WTC11 (cell line): Measurements from ENCODE around the gene PTEN. TPM values are rescaled to one million over a fixed set of nuclear protein-coding genes. Genes with fewer than 3 reads are reported as not detected.

Source experiments
- CREM ChIP-seq: sonication (generic); formaldehyde crosslinking; IDR thresholded peaks from 2 replicates; pipeline ENCODE4 v1.8.1; 2022; ENCODE audit warnings: mild to moderate bottlenecking, missing genetic modification reagents, moderate library complexity
- FOXP1 ChIP-seq: sonication (generic); formaldehyde crosslinking; IDR thresholded peaks from 2 replicates; pipeline ENCODE4 v1.8.0; 2022; ENCODE audit warnings: missing genetic modification reagents, mild to moderate bottlenecking, moderate library complexity, borderline replicate concordance
- JAZF1 ChIP-seq: fragments of 250-450 bp; sonication (Bioruptor Pico); IDR thresholded peaks from 2 replicates; pipeline ENCODE4 v1.9.0; 2021; ENCODE audit warnings: moderate library complexity, mild to moderate bottlenecking, inconsistent platforms
- KAT7 ChIP-seq: sonication (generic); formaldehyde crosslinking; IDR thresholded peaks from 2 replicates; pipeline ENCODE4 v1.8.1; 2023; ENCODE audit warnings: missing genetic modification reagents, mild to moderate bottlenecking, borderline replicate concordance
- MXD4 ChIP-seq: fragments of 250-450 bp; sonication (Bioruptor Pico); IDR thresholded peaks from 2 replicates; pipeline ENCODE4 v1.8.0; 2021; ENCODE audit warnings: mild to moderate bottlenecking, moderate library complexity, borderline replicate concordance
- NFATC4 ChIP-seq: fragments of 250-450 bp; sonication (Bioruptor Pico); IDR thresholded peaks from 2 replicates; pipeline ENCODE4 v1.9.0; 2021; ENCODE audit warnings: mild to moderate bottlenecking
- NR3C1 ChIP-seq: sonication (generic); formaldehyde crosslinking; conservative IDR thresholded peaks from 2 replicates; pipeline ENCODE4 v1.8.1; 2023; ENCODE audit warnings: low read depth, mild to moderate bottlenecking, missing genetic modification reagents
- PRRX2 ChIP-seq: fragments of 250-450 bp; sonication (Bioruptor Pico); IDR thresholded peaks from 2 replicates; pipeline ENCODE4 v1.8.0; 2021; ENCODE audit warnings: mild to moderate bottlenecking
- SOX15 ChIP-seq: fragments of 250-450 bp; sonication (Bioruptor Pico); IDR thresholded peaks from 2 replicates; pipeline ENCODE4 v1.9.0; 2021; ENCODE audit warnings: mild to moderate bottlenecking
- SP1 ChIP-seq: sonication (generic); formaldehyde crosslinking; conservative IDR thresholded peaks from 2 replicates; pipeline ENCODE4 v1.8.1; 2022; ENCODE audit warnings: missing genetic modification reagents
- TP53 ChIP-seq: sonication (generic); formaldehyde crosslinking; IDR thresholded peaks from 2 replicates; pipeline ENCODE4 v1.8.1; 2023; ENCODE audit warnings: mild to moderate bottlenecking, missing genetic modification reagents
- ZBTB21 ChIP-seq: sonication (generic); formaldehyde crosslinking; IDR thresholded peaks from 2 replicates; pipeline ENCODE4 v1.8.1; 2023; ENCODE audit warnings: mild to moderate bottlenecking, missing genetic modification reagents, borderline replicate concordance
- ZNF232 ChIP-seq: sonication (generic); formaldehyde crosslinking; IDR thresholded peaks from 2 replicates; pipeline ENCODE4 v1.8.0; 2022; ENCODE audit warnings: mild to moderate bottlenecking, missing genetic modification reagents
- ZNF317 ChIP-seq: sonication (generic); formaldehyde crosslinking; IDR thresholded peaks from 2 replicates; pipeline ENCODE4 v1.8.1; 2023; ENCODE audit warnings: low read depth, mild to moderate bottlenecking, moderate library complexity, missing genetic modification reagents, borderline replicate concordance
- ZNF416 ChIP-seq: fragments of 250-450 bp; sonication (Bioruptor Pico); IDR thresholded peaks from 2 replicates; pipeline ENCODE4 v1.9.0; 2021; ENCODE audit warnings: mild to moderate bottlenecking, inconsistent platforms
- ZNF671 ChIP-seq: fragments of 250-450 bp; sonication (Bioruptor Pico); IDR thresholded peaks from 2 replicates; pipeline ENCODE4 v1.8.0; 2021; ENCODE audit warnings: mild to moderate bottlenecking
- total RNA-seq: library from RNA; stranded (reverse); gene quantifications from 3 replicates; pipeline ENCODE4 v1.2.3, GENCODE V29; 2021
- TF ChIP-seq, protein P1 (sequence below): fragments of 250-450 bp; sonication (Bioruptor Pico); conservative IDR thresholded peaks from 2 replicates; pipeline ENCODE4 v1.9.0; 2021; ENCODE audit warnings: mild to moderate bottlenecking
- TF ChIP-seq, protein P2 (sequence below): sonication (generic); formaldehyde crosslinking; IDR thresholded peaks from 2 replicates; pipeline ENCODE4 v1.8.0; 2022; ENCODE audit warnings: mild to moderate bottlenecking, missing genetic modification reagents
- TF ChIP-seq, protein P3 (sequence below): fragments of 200-600 bp; IDR thresholded peaks from 2 replicates; pipeline ENCODE4 v1.8.0; 2022; ENCODE audit warnings: antibody characterized with exemption
- TF ChIP-seq, protein P4 (sequence below): fragments of 250-450 bp; sonication (Bioruptor Pico); IDR thresholded peaks from 2 replicates; pipeline ENCODE4 v1.9.0; 2021; ENCODE audit warnings: moderate library complexity, mild to moderate bottlenecking, inconsistent platforms, borderline replicate concordance
- TF ChIP-seq, protein P5 (sequence below): sonication (generic); formaldehyde crosslinking; IDR thresholded peaks from 2 replicates; pipeline ENCODE4 v1.8.1; 2022; ENCODE audit warnings: low read depth, mild to moderate bottlenecking, moderate library complexity, missing genetic modification reagents, borderline replicate concordance
- TF ChIP-seq, protein P6 (sequence below): fragments of 250-450 bp; sonication (Bioruptor Pico); IDR thresholded peaks from 2 replicates; pipeline ENCODE4 v1.9.0; 2021; ENCODE audit warnings: mild to moderate bottlenecking, borderline replicate concordance
- TF ChIP-seq, protein P7 (sequence below): sonication (generic); formaldehyde crosslinking; IDR thresholded peaks from 2 replicates; pipeline ENCODE4 v1.8.1; 2023; ENCODE audit warnings: mild to moderate bottlenecking, missing genetic modification reagents, moderate library complexity
- TF ChIP-seq, protein P8 (sequence below): sonication (generic); formaldehyde crosslinking; IDR thresholded peaks from 2 replicates; pipeline ENCODE4 v1.8.0; 2022; ENCODE audit warnings: mild to moderate bottlenecking, missing genetic modification reagents

Gene PTEN
- total RNA-seq, 1 experiment from 2014 or later, result 54.2 TPM

DNA sequence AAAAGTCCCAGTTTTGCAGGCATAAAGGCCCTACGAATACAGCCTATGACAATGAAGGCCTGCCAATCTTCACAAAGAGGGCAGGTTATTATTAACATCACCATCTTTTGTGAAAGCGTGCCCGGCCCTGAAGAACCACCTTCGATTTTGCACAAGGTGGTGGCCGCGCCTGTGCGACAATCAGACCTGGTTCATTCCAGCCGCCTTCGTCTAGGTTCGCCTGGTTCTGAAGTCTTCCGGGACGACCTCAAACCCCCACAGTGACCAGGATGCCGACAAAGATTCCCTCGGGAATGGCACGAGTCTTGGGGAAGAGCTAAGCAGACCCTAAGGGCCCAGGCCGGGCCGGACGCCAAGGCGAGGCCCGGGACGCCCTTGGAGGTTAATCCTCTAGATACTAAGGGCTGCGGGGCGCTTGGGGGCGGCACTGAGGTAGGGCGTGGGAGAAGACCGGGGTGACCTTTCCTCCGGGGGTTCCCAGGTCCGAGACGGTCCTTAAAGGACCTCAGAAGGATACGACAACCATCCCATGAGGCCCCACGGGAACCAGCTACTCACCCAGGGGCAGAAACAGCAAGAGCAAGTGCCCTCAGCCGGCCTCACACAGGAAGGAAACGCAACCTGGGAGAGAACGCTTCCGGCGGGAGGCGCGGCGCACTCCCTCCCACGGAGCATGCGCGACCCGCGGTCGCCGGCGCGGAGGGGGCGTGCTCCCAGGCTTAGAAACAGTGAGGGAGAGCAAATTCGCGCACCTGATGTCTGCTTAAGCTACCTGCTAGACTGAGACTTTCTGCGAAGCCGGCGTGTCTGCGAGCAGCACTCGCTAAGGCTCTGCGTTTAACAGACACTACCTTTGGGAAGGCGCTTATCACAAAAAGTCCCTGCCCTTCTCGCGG, 45.6 kb upstream of the PTEN start, which contains the start of gene ATAD1 (continued):
- TF ChIP-seq, protein P1, sequence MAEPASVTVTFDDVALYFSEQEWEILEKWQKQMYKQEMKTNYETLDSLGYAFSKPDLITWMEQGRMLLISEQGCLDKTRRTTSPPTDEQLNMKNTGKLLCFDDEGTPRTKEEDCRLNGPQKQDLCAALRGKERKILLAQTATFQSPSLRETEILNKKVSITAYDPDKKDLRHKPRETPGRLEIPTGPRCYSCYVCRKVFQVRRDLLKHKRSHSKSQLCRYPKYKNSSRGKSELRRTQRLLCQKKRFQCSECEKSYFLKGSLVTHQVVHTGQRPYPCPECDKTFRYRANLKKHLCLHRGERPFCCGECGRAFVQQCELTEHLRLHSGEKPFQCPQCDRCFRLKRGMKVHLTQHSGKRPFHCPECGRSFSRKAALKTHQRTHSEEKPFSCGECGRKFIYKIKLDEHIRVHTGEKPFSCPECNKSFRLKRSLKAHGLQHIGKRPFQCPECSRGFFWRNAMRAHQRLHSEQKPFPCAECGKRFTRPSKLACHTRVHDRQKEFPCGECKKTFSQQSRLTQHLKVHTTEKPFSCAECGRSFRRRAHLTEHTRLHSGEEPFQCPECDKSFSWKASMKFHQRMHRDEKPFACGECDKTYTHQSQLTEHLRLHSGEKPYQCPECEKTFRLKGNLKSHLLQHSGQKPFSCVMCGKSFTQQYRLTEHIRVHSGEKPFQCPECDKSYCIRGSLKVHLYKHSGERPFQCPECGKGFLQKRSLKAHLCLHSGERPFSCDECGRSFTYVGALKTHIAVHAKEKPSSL, result no peak
- no peak for TF ChIP-seq MXD4 (CRISPR knock-in tag)
- peak; percentile 53; the same call in 1 of the 2 replicates for TF ChIP-seq FOXP1 (CRISPR knock-in tag)
- TF ChIP-seq ZNF671 (CRISPR knock-in tag), result no peak
- TF ChIP-seq, protein P2, sequence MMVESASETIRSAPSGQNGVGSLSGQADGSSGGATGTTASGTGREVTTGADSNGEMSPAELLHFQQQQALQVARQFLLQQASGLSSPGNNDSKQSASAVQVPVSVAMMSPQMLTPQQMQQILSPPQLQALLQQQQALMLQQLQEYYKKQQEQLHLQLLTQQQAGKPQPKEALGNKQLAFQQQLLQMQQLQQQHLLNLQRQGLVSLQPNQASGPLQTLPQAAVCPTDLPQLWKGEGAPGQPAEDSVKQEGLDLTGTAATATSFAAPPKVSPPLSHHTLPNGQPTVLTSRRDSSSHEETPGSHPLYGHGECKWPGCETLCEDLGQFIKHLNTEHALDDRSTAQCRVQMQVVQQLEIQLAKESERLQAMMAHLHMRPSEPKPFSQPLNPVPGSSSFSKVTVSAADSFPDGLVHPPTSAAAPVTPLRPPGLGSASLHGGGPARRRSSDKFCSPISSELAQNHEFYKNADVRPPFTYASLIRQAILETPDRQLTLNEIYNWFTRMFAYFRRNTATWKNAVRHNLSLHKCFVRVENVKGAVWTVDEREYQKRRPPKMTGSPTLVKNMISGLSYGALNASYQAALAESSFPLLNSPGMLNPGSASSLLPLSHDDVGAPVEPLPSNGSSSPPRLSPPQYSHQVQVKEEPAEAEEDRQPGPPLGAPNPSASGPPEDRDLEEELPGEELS (CRISPR knock-in tag), result no peak
- no peak for TF ChIP-seq NFATC4
- peak; percentile 90; the same call in 1 of the 2 replicates for TF ChIP-seq NR3C1
- no peak for TF ChIP-seq SOX15
- no peak; the same call in 1 of the 2 replicates for TF ChIP-seq SP1 (CRISPR knock-in tag)
- TF ChIP-seq, protein P3, sequence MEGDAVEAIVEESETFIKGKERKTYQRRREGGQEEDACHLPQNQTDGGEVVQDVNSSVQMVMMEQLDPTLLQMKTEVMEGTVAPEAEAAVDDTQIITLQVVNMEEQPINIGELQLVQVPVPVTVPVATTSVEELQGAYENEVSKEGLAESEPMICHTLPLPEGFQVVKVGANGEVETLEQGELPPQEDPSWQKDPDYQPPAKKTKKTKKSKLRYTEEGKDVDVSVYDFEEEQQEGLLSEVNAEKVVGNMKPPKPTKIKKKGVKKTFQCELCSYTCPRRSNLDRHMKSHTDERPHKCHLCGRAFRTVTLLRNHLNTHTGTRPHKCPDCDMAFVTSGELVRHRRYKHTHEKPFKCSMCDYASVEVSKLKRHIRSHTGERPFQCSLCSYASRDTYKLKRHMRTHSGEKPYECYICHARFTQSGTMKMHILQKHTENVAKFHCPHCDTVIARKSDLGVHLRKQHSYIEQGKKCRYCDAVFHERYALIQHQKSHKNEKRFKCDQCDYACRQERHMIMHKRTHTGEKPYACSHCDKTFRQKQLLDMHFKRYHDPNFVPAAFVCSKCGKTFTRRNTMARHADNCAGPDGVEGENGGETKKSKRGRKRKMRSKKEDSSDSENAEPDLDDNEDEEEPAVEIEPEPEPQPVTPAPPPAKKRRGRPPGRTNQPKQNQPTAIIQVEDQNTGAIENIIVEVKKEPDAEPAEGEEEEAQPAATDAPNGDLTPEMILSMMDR, result no peak
- no peak for TF ChIP-seq ZNF416
- no peak for TF ChIP-seq KAT7 (CRISPR knock-in tag)
- peak; percentile 78; the same call in 1 of the 2 replicates for TF ChIP-seq ZBTB21
- no peak for TF ChIP-seq JAZF1 (CRISPR knock-in tag)
- TF ChIP-seq CREM (CRISPR knock-in tag), result no peak; the same call in 1 of the 2 replicates
- TF ChIP-seq, protein P4, sequence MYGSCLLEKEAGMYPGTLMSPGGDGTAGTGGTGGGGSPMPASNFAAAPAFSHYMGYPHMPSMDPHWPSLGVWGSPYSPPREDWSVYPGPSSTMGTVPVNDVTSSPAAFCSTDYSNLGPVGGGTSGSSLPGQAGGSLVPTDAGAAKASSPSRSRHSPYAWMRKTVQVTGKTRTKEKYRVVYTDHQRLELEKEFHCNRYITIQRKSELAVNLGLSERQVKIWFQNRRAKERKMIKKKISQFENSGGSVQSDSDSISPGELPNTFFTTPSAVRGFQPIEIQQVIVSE (CRISPR knock-in tag), result no peak
- TF ChIP-seq, protein P5, sequence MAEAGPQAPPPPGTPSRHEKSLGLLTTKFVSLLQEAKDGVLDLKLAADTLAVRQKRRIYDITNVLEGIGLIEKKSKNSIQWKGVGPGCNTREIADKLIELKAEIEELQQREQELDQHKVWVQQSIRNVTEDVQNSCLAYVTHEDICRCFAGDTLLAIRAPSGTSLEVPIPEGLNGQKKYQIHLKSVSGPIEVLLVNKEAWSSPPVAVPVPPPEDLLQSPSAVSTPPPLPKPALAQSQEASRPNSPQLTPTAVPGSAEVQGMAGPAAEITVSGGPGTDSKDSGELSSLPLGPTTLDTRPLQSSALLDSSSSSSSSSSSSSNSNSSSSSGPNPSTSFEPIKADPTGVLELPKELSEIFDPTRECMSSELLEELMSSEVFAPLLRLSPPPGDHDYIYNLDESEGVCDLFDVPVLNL (CRISPR knock-in tag), result no peak
- TF ChIP-seq, protein P6, sequence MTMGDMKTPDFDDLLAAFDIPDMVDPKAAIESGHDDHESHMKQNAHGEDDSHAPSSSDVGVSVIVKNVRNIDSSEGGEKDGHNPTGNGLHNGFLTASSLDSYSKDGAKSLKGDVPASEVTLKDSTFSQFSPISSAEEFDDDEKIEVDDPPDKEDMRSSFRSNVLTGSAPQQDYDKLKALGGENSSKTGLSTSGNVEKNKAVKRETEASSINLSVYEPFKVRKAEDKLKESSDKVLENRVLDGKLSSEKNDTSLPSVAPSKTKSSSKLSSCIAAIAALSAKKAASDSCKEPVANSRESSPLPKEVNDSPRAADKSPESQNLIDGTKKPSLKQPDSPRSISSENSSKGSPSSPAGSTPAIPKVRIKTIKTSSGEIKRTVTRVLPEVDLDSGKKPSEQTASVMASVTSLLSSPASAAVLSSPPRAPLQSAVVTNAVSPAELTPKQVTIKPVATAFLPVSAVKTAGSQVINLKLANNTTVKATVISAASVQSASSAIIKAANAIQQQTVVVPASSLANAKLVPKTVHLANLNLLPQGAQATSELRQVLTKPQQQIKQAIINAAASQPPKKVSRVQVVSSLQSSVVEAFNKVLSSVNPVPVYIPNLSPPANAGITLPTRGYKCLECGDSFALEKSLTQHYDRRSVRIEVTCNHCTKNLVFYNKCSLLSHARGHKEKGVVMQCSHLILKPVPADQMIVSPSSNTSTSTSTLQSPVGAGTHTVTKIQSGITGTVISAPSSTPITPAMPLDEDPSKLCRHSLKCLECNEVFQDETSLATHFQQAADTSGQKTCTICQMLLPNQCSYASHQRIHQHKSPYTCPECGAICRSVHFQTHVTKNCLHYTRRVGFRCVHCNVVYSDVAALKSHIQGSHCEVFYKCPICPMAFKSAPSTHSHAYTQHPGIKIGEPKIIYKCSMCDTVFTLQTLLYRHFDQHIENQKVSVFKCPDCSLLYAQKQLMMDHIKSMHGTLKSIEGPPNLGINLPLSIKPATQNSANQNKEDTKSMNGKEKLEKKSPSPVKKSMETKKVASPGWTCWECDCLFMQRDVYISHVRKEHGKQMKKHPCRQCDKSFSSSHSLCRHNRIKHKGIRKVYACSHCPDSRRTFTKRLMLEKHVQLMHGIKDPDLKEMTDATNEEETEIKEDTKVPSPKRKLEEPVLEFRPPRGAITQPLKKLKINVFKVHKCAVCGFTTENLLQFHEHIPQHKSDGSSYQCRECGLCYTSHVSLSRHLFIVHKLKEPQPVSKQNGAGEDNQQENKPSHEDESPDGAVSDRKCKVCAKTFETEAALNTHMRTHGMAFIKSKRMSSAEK (CRISPR knock-in tag), result no peak
- TF ChIP-seq, protein P7, sequence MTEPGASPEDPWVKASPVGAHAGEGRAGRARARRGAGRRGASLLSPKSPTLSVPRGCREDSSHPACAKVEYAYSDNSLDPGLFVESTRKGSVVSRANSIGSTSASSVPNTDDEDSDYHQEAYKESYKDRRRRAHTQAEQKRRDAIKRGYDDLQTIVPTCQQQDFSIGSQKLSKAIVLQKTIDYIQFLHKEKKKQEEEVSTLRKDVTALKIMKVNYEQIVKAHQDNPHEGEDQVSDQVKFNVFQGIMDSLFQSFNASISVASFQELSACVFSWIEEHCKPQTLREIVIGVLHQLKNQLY, result no peak
- no peak for TF ChIP-seq ZNF317 (CRISPR knock-in tag)
- TF ChIP-seq TP53 (CRISPR knock-in tag), result peak; percentile 22; the same call in 1 of the 2 replicates
- TF ChIP-seq, protein P8, sequence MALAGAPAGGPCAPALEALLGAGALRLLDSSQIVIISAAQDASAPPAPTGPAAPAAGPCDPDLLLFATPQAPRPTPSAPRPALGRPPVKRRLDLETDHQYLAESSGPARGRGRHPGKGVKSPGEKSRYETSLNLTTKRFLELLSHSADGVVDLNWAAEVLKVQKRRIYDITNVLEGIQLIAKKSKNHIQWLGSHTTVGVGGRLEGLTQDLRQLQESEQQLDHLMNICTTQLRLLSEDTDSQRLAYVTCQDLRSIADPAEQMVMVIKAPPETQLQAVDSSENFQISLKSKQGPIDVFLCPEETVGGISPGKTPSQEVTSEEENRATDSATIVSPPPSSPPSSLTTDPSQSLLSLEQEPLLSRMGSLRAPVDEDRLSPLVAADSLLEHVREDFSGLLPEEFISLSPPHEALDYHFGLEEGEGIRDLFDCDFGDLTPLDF (CRISPR knock-in tag), result 0 out of 2 replicates have a peak, but pooled peaks have one; percentile 41
- TF ChIP-seq ZNF232 (CRISPR knock-in tag), result peak; percentile 94
- TF ChIP-seq PRRX2 (CRISPR knock-in tag), result no peak
